ENCODE results near the gene SLC22A23.
"Not testable (repeated sequence)": the region's sequence is repeated elsewhere in the genome, so short reads cannot be mapped to it uniquely, and the experiment has no call there.

SLC22A23 gene

DNA sequence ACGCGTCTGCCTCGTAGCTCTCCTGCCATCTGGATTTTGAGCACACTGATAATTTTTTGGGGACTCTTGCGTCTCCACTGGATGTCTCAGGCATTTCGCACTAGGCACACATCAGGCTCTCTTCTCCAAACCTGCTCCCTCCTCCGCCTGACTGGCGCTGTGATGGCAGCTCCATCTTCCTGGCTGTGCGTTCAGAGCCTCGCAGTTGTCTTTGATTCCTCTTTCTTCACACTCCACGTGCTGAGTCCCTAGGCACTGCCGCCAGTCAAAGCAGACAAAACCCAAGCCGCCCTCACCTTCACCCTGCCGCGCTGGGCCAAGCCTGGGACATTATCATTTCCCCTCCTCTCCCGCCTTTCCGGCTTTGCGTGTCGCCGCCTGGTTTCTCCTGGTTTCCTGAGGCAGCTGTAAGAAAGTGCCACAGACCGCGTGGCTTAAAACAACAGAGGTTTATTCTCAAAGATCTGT lies 197.3 kb downstream of the SLC22A23 start:
- DNase-seq, result no peak

DNA sequence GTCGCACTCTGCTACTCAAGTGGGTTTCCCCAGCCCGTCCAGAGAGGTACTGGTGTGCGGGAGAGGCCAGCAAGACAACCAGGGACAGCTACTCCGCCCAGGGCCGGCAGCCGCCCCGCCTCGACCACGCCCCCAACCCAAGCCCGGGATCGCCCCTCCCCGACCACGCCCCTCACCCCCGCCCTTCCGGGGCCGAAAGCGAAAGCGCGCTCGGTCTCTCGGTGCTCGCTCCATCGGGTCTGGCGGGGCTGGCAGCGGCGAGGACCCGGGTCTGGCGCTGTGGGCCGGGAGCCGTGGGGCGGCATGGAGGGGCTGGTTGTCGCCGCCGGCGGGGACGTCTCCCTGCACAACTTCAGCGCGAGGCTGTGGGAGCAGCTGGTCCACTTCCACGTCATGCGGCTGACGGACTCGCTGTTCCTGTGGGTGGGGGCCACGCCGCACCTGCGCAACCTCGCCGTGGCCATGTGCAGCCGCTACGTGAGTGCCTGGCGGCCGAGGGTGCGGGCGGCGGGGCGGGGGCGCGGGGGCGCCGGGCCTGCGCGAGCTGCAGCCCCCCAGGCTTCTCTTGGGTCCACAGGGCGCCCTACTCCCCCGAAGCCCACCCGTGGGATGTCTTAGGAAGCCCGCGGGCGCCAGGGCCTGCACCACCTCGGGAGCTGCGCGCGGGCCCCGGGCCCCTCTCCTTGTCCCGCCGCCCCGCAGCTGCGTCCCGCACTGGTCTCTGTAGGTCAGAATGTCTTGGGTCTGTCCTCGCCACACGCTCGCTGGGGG lies 197.9 kb downstream of the SLC22A23 start, which contains the start of gene PSMG4:
TSS of gene PSMG4 (plus strand) at position 228 of the 771 bp plus-strand sequence. CDS start at position 304, 76 bp downstream.
- peak; percentile 63 for DNase-seq

DNA sequence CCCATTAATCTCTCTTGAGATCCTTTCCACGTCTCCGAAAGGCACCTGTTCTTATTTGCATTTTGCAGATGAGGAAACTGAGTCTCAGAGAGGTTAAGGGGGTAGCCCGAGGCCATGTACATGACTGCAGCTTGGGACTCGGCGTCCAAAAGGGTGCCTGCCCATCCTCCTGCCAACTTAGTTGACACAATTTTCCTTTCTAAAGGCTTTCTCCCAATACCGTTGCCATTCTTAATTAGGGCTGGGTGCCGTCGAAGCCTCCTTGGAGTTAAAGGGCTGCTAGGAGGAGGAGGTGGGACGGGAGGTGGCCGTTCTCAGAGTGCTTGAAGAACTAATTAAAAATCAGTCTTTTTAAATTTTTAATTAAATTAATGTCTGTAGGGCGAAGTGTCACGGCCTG lies 198.6 kb downstream of the SLC22A23 start:
- no peak for DNase-seq

DNA sequence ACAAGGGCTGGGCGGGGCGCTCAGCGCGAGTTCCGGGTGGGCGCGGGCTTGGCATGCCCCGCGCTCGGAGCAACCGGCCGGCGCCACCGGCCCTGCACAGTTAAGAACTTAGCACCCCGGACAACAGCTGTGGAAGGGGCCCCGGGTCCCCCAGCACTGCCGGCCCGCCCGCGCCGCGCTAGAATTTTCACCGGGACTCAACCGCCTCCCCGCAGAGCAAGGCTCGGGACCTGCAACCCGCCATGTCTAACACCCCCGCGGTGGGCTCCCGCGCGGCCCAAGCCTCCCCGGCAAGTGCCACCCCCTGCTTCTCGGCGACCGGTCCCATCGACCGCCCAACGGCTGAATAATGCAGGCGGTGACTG lies 203.3 kb downstream of the SLC22A23 start:
- no peak for DNase-seq

DNA sequence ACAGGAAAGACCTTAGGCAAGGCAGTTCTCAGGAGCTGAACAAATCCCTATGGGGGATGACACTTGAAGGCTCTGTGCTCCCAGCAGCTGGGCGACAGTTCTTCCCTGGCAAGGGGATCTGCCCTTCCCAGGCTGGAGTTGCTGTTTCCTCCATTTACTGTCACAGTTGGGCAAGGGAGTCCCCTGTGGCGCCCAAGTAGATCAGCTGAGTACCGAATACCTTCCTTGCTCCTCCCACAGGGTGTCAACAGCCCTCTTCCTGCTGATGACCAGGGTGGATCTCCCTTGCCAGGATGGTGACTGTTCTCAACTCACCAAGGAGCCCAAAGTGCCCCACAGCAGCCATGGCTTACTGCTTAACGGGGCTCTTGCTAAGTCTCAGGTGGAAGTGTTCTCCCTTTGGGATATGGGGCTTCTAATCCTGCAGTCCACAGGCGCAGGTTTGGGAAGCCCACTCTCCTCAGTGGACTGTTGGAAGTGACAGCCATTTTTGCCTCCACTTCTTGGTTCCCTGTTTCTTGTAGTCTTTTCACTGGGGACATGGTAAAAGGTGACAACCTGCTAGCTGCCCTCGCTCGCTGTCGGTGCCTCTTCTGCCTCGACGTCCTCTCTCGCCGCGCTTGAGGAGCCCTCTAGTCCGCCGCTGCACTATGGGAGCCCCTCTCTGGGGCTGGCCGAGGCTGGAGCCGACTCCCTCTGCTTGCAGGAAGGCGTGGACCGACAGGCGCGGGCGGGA lies 203.8 kb downstream of the SLC22A23 start:
- no peak for DNase-seq

DNA sequence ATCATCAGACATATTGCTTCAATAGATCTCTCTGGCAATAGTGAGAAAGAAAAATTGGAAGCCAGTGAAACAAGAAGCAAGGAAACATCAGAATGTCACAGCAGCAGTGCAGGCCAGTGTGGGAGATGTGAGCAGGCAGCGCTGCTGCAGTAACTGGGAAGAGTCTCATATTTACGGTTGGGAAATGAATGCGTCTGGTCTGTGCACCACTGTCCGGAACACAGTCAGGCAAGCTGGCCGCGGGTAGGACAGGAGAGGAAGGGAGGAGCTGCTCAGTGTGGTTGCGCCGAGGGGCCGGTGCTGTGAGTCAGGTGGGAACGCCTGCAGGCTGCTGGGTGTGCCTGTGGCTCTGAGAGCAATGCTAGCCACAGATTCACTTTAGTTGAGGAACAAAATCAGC lies 204.5 kb downstream of the SLC22A23 start:
- DNase-seq, result no peak

DNA sequence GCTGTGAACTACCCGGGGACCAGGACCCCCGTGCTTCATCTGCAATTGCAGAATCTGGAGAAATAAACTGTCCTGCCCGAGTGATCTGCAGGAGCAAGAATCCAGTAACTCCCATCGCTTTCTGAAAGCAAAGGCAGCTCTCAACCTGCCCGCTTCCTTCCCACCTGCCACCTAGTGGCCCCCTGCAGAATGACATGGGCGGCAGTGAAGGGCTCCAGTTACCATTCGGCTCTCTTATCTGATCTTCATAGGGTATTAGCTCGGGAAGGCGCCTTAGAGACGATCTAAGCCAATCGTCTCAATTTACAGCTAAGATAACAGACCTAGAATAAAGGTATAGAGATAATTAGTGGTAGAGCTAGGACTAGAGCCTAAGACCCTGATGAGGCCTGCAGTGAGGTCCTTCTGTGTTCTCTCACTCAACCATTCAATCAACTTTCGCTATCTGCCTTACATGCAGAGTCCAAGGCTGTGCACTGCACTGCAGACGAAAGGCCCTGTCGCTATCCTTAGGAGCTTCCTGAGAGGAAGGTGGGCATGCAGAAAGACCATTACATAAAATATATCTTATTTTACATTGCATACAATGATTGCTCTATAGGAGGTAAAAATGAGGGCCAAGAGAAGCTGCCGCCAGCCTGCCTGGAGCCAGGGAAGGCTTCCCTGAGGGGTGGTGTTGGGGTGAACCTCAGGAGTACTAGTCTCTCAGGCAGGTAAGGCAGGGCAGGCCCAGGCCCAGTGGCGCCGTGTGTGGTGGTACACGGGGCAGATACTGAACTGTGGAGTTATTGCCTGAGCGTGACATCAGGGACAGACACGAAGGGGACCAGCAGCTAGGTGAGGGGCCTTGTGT lies 205.2 kb downstream of the SLC22A23 start:
- peak; percentile 32 for DNase-seq

DNA sequence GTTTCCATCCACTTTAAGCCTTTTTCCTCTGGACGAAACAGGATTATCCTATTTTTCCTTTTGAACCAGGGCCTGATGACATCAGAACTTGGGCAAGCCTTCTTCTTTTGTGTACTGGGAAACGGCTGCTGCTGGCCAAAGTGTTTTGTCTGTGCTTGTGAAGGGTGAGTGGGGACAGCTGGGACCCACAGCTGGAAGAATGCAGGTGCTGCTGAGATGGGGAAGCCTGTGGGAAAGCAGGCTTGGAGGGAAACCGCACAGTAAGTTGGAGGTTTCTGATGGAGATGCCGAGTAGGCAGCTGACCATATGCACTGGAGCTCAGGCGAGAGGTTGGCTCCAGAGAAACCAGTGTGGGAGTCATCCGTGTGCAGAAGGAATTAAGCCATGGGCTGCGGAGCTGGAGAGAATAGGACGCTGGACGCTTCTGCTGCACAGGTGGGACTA lies 206.6 kb downstream of the SLC22A23 start:
- no peak for DNase-seq

DNA sequence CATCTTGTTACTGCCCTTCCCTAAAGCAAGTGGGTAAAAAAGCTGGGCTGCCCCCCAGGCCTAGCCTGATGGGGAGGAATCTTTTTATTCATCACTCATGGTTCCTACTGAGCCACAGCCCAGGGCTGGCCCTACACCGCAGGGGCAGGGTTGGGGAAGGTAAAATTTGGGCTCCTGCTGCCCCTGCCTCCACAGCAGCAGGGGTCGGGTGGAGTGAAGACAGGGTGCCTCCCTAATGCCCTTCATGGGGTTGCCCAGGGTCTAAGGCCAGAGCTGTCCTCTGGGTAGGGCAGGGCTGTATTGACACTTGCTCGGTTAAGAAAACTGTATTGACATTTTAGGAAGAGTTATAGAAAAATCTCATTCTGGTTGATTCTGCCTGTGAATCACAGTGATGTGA lies 207.0 kb downstream of the SLC22A23 start:
- no peak for DNase-seq

DNA sequence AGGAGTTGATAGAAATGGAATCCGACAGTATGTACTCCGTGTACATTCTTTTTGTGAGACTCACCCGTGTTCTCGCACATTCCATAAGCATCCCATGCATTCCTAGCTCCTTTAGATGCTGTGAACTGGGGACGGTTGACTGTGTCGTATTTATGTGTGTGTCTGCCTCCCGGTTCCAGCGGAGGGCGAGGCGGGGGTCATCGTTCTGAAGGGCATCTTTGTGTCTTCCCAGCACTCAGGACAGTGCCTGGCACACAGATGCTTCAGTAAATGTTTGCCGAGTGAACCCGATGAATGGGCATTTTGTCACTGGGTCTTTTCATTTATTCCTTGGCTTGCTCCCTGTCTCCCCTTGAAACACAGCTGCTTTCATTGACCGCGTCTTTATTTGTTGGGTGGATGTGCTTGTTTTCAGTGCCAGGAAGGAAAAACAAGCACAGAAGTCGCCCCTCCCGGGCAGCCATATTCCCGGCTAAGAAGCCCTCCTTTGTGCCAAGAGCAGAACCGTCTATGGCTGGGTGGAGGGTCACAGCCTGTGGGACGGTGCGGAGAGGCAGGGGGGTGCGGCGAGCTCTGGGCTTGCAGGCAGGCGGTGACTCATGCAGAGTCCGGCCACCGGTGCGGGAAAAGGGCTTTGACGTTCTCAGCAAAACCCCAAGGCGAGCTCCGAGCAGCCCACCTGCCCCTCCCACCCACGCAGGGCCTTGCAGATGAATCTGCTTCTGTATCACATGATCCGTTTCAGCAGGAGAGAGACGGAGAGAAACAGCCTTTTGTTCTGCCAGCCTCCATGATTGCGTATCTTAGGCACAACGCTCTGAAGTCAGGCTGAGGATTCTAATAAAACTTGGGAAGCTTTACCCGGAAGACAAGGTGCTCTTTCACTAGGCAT lies 209.3 kb downstream of the SLC22A23 start:
- no peak for DNase-seq

DNA sequence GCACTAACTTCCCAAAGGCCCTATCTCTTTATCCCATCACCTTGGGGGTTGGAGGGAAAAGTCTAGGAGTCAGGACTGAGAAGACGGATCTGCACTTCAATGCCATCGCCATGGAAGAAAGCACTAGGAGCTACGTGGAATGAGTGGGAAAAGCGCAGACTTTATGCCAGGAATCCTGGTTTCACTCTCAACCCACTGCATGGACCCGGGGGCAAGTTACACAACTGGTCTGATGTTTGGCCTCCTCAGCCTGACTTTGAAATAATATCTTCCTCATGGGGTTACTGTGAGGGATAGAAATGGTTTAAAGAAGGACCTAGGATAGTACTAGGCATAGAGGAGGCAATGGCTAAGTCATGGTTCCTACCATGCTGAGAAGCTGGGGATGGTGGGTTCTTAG lies 211.6 kb downstream of the SLC22A23 start:
- no peak for DNase-seq

DNA sequence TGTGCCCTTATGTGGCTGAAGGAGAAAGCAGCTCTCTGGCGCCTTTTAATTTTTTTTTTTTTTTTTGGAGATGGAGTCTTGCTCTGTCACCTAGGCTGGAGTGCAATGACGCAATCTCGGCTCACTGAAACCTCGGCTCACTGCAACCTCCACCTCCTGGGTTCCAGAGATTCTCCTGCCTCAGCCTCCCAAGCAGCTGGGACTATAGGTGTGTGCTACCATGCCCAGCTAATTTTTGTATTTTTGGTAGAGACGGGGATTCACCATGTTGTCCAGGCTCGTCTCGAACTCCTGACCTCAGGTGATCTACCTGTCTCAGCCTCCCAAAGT lies 212.1 kb downstream of the SLC22A23 start:
- DNase-seq, result not testable (repeated sequence)

DNA sequence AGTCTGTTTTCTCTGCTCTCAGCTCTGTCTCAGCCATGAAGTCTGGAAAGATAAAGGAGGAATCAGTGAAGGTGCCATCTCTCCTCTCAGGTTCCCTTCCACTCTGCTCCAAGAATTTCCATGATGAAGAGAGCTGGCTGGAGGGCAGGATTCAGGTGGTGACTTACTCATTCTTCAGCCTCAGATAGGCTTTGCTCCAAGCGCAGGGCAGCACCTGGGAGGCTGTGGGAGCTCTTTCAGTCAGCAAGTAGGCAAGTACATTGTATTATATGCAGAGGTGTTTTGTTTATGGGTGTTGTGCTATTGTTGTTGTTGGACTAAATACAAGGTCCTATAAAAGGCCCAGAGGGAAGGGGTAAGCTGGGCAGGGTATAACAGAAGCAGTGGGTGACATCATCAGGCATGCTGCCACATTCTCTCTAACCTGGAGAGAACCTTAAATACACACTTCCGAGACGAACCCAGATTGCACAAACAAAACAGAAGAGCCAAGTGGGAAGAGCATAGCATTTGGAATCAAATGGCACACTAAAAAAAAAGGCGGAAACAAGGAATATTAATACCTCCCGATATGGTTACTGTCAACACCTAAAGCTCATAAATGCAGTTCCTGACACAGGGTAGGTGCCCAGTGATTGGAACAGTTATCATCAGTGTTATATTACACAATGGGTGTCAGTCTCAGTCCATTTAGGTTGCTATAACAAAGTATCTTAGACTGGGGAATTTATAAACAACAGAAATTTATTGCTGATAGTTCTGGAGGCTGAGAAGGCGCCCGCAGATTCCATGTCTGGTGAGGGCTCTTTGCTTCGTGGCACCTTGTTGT lies 212.6 kb downstream of the SLC22A23 start:
- no peak for DNase-seq

DNA sequence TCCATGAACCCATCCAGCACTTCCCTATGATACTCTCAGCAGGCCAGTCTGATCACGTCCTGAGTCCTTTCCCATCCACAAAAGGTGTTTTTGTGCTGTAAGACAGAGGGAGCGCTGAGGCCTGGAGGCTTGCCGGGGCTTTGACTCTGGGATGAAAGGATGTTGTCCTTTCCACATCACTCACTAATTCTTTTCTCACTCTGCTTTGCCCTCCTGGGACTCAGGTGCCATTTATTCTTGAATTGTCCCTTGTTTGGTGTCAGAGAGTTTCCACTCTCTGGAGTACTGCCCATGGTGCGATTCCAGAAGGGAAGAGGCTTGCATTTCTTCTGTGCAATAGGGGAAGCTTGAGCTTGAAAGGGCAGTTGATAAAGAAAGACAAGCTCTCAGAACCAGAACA lies 214.1 kb downstream of the SLC22A23 start:
- DNase-seq, result no peak

DNA sequence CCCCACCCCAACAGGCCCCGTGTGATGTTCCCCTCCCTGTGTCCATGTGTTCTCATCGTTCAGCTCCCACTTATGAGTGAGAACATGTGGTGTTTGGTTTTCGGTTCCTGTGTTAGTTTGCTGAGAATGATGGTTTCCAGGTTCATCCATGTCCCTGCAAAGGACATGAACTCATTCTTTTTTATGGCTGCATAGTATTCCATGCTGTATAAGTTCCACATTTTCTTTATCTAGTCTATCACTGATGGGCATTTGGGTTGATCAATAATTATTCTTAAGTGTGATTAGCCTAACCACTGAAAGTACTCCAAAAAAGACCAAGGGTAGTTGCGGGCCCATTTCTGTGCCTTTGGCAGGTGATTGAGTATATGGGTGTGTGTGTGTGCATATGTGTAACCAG lies 215.1 kb downstream of the SLC22A23 start:
- not testable (repeated sequence) for DNase-seq

DNA sequence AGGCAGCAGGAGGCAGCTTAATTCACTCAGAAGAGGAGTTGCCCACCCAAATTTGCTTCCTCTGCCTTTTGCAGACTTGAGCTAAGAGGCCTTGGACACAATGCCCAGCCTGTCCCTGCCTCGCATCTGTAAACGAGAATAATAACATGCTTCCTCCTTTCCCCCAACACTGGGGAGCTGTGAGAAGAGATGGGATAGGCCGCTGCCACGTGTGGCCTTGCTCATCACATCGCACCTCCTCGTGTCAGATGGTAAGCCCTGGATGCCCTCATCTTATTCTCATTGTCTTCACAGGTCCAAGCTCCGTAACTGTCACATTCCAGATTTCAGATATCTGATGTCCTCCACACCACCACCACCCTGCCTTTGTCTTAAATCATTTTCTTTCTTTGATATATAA lies 216.3 kb downstream of the SLC22A23 start:
- DNase-seq, result no peak

DNA sequence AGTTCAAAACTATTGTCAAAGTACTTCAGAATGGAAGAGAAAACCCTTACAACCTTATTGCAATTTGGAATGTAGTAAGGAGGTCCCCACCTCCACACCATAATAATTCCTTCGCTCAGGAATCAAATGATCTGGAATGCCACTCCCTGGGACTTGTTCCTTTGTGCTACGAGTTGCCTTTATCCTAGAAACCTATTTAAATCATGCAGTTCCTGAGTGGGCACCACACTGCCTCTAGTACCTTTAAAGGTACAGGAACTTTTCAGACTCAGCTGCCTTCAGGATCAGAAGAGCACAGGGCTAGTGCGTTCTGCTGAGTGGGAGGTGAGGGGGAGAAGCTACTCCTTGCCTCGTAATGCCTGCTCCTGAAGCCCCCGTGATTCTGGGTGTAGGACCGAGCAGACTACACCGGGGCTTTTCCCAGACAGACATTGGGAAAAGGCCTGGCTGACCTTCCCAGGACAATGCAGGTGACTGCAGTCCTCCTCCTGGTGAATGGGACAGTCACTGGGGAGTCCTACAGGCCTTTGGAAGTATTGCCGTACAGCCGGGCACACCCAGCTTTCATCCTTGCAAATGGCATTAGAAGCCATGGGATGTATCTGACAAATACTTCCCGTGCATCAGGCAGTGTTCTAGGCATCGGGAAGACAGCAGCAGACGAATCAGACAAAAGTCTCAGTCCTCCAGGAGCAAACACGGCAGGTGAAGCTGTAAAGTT lies 217.6 kb downstream of the SLC22A23 start:
- no peak for DNase-seq

DNA sequence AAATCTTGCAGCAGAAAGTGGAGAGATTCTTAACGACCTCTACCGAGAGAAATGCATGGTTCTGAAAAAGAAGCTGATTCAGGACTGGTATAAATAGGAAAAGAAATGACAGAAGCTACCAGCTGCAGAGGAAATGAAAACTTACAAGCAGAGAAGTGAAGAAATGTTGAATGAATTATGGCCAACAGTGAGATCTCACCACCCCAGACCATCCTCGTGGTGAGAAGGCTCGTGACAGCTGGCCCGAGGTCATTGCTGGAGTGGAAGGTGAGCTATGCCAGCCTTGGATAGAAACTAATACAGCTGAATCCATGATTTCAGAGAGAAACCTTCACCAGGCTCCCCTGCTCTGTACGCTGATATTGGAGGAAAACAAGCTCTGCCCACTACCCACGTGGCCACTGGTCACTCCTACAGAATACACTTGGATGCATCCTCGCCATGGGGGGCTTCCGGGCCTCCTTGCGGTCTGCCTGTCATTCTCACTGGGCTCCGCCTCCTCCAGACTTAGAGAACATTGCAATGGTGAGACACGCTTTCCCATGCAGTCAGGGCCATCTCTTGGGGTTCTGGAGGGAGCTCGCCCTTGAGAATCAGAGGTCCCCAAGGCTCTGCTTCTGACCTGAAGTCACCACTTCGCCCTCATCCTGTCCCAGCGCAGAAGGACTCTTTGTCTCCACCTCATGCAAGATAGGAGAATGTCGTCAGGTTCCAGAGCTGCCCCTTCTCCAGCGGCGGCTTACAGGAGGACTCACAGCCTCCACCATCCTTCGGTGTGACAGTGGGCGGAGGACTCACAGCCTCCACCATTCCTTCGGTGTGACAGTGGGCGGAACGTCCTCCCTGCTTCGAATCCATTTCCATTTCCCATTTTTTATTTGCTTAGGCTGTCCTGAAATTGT lies 218.8 kb downstream of the SLC22A23 start:
- no peak for DNase-seq

DNA sequence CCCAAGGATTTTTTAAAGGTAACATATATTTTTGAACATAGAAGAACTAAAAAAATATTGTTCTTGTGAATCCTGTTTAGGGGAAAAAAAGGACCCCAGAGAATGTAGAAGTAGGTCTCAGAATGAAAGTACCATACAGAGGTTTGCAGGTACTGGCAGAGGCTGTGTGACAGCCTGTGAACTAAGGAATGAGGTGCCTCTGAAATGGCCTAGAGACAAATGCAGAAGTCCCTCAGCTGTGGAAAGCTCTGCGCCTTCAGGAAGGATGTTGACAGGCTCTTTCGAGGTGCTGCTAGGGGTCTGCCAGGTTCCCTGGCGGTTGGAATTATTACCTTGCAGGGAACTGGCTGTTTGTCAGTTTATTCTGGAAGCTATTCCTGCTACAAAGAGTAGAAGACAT lies 220.8 kb downstream of the SLC22A23 start:
- no peak for DNase-seq

DNA sequence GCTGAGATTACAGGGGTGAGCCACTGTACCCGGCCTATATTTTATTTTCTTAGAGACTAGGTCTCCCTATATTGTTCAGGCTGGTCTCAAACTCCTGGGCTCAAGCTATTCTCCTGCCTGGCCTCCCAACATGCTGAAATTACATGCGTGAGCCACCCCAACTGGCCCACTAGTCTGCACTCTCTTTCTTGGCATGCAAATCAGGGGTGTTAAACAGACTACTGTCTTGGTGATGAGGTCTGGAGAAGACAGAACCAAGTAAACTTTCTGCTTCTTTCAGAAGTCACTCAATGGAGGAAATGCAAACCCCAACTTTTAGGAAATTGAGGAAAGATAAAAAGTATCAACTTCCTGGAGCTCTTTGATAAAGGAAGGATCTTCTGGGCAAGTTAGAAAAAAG lies 221.4 kb downstream of the SLC22A23 start:
- DNase-seq, result no peak
